ENCODE measurements around the gene RNF169.

The RNF169 gene

GRCh38 chr11:74877132-74877531, 128.5 kb downstream of the RNF169 start:
- Histone ChIP-seq H3K4me3 (ENCODE audit: low read depth, low read length) (no peak overlapping the region), H3K9me3 (ENCODE audit: control insufficient read depth, insufficient read depth, low read length) (peaks cover 11% of the 10 kb centered on the region), H3K27me3 (ENCODE audit: control insufficient read depth, insufficient read depth, low read length) (no peaks in the 10 kb centered on the region), H3K36me3 (ENCODE audit: control insufficient read depth, insufficient read depth, low read length) (peaks cover 14% of the 10 kb centered on the region), H3K27ac (ENCODE audit: low read depth, low read length) (no peak overlapping the region), H3K9ac (ENCODE audit: low read depth, low read length) (no peak overlapping the region), H3K4me1 (ENCODE audit: control insufficient read depth, insufficient read depth, low read length) (no peaks in the 10 kb centered on the region)
